ENCODE measurements around the gene CDCP1. TPM values are rescaled to one million over a fixed set of nuclear protein-coding genes. Genes with fewer than 3 reads are reported as not detected.
"Not testable (repeated sequence)": the region's sequence is repeated elsewhere in the genome, so short reads cannot be mapped to it uniquely, and the experiment has no call there.

Gene CDCP1
- total and polyA plus RNA-seq, 5 experiments from 2014 or later = 0.07 TPM; not detected in 4

DNA sequence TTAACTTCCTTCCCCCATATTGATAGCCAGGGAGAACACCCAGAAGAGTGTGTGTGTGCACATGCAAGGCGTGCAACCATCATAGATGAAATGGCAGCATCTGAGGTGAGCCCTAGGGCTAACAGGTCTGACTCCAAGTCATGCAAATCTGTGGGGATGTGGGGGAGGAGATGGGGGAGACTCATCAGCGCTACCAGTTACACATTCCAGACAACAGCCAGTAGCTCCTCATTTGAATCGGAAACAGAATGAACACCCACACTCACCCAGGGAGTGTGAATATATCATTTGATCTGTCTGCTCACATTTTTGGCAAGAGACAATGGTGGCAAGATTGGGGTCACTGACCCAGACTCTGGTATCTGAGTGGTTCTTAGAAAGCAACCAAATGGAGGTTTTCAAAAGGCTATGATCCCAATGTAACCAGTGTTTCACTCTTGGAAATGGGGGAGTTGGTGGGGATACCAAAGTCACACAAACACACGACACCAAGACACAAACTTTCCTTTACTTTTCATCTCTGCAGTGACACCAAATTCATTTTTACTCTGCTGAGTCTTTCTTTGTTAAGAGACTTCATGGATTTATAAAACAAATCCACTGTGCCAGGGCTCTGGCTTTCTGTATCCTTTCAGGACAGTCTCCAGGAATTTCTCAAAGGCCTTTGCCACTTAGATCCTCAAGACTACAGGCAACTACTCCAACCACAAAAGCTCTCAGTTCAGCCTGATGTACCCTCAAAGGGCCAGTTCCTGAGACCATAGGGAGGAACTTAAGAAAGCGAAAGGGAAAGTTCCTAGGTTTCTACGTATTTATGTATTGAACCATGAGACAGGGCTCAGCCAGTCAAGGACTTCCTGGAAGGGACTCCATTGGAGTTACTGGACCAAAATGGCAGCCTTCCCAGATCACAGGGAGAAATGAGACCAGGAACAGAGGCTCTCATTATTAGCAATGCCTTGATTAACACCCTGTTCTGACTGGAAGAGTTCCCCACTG, 2.2 kb downstream of the CDCP1 start:
- peak overlapping the region in 1 of 10 donors; percentile 69 for H3K27ac Mint-ChIP-seq
- peaks cover 30 to 87% (median 51%) of the 10 kb centered on the region in 5 donors for H3K27me3 Mint-ChIP-seq
- no peak for ATAC-seq

GRCh38 chr3:45140770-45141155, 5.4 kb downstream of the CDCP1 start:
- POLR2A ChIA-PET, H3K36me3 Mint-ChIP-seq, DNase-seq, H3K4me3 Mint-ChIP-seq, H3K9me3 Mint-ChIP-seq, ATAC-seq, H3K27ac Mint-ChIP-seq: not testable (repeated sequence)
- peaks cover 8 to 23% (median 18%) of the 10 kb centered on the region in 4 donors for H3K4me1 Mint-ChIP-seq
- H3K27me3 Mint-ChIP-seq = peaks cover 21 to 66% (median 33%) of the 10 kb centered on the region in 5 donors

More for the DNA sequence above, 2.2 kb downstream of the CDCP1 start:
- Mint-ChIP-seq H3K9me3 (peaks cover 0 to 4% (median 0%) of the 10 kb centered on the region in 9 donors), H3K4me1 (peaks cover 12 to 24% (median 21%) of the 10 kb centered on the region in 4 donors), H3K36me3 (peaks cover 0 to 4% (median 2%) of the 10 kb centered on the region in 3 donors), H3K4me3 (peak overlapping the region in 4 of 10 donors; percentile 18 to 86 (median 34))
- POLR2A ChIA-PET = no interaction called here
- DNase-seq = no peak

DNA sequence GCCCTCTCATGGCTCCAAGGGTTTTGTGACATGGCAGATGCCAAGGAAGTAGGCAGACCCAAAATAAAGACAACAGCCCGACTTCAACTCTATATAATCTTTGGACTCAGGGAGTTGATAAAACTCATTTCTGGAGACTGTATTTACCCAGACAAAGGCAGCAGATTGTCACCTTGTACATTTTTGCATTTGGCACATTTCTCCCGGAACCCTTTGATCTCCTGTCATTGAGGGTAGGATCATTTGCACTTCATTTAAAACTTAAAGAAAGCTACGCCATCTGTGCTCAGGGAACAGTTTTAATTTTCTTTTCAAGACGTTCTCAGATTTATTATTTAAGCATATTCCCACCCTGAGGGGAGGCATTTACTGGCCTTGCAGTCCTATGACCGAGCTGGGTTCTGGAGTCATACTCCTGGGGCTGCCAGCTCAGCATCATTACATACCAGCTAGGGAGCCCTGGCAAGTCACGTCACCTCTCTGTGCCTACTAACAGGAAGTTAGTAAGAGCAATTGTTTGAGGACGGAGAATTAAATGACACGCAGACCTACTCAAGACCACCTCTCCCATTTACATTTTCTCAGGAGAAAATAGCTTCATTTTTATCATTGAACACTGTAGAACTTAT, 5.9 kb downstream of the CDCP1 start:
- H3K9me3 Mint-ChIP-seq = no peaks in the 10 kb centered on the region
- no peak for ATAC-seq

DNA sequence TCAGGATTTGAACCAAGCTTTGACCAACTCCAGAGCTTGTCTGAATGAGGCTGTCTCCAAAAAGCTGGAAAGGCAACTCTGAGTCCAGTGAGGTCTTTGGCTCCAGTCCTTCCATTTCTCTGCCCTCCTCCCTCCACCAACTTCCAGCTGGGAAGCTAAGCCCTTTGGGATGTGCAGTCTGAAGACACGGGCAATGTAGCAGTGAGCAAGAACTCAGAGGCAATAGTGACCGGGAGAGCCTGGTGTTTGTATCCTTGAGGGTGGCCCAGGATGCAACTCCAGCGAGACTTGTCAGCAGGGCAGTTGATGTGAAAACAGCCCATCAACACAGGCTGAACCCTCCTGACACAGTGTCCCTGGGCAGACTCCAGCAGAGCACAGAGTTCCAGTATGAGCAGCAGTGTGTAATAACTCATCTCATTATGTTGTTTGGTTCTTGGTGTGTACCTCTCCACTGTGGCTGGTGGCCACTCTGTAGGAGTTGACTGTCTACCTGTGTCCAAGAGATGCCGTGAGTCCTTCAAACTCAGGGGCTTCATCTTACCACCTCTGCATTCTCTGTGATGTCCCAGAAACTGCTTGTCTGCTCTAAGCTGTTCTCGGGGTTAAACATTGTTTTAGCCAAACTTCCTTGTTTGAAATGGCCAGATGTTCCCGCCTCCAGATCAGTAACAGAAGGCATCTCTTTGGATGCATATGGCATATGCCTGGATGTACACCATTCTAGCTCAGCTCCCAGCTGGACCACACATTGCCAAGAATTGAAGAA, 6.6 kb downstream of the CDCP1 start:
- POLR2A ChIA-PET = no interaction called here
- Mint-ChIP-seq H3K27ac (no peak overlapping the region), H3K9me3 (no peaks in the 10 kb centered on the region), H3K27me3 (peaks cover 13 to 54% (median 24%) of the 10 kb centered on the region in 5 donors), H3K4me1 (peaks cover 6 to 15% (median 11%) of the 10 kb centered on the region in 4 donors), H3K36me3 (peaks cover 0 to 4% (median 0%) of the 10 kb centered on the region in 3 donors), H3K4me3 (no peak overlapping the region)
- ATAC-seq = no peak
- no peak for DNase-seq

More for the DNA sequence above, 5.9 kb downstream of the CDCP1 start:
- H3K27ac Mint-ChIP-seq = no peak overlapping the region
- peaks cover 17 to 61% (median 29%) of the 10 kb centered on the region in 5 donors for H3K27me3 Mint-ChIP-seq
- peaks cover 0 to 4% (median 0%) of the 10 kb centered on the region in 3 donors for H3K36me3 Mint-ChIP-seq
- no peak for DNase-seq
- no peak overlapping the region for H3K4me3 Mint-ChIP-seq
- H3K4me1 Mint-ChIP-seq = peaks cover 8 to 19% (median 15%) of the 10 kb centered on the region in 4 donors
- POLR2A ChIA-PET = no interaction called here

- POLR2A ChIA-PET = no interaction called here
- H3K27ac Mint-ChIP-seq = peak overlapping the region in 1 of 10 donors; percentile 39
Measured at GRCh38 chr3:45137656-45138181, 8.5 kb downstream of the CDCP1 start.

DNA sequence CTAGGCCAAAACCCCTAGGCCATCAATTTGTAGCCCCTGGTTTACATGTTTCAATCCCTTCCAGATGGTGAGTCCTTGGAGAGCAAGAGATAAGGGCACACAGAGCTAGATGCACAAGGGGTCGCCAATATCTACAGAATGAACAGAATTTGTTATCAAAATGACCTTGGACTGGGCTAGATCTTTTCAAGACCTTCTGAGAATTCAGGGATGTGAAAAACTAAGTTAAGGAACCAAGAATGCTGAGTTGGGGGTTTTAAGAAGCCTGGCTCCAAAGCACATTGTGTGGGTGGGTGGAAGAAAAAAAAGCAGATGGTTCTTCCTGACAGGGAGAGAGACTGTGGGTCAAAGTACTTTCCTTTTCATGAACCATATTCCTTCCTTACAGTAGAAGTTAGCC, 10.2 kb downstream of the CDCP1 start:
- H3K27me3 Mint-ChIP-seq = peaks cover 2 to 27% (median 11%) of the 10 kb centered on the region in 5 donors
- ATAC-seq (no peak), DNase-seq (no peak)
- H3K4me3 Mint-ChIP-seq = no peak overlapping the region
- peaks cover 5 to 7% (median 6%) of the 10 kb centered on the region in 4 donors for H3K4me1 Mint-ChIP-seq
- POLR2A ChIA-PET = no interaction called here
- H3K9me3 Mint-ChIP-seq = no peaks in the 10 kb centered on the region
- H3K36me3 Mint-ChIP-seq = no peaks in the 10 kb centered on the region
- H3K27ac Mint-ChIP-seq = no peak overlapping the region

More at GRCh38 chr3:45137656-45138181, 8.5 kb downstream of the CDCP1 start:
- H3K36me3 Mint-ChIP-seq = peaks cover 0 to 4% (median 0%) of the 10 kb centered on the region in 3 donors
- H3K27me3 Mint-ChIP-seq = peaks cover 6 to 44% (median 14%) of the 10 kb centered on the region in 5 donors
- DNase-seq (no peak), ATAC-seq (no peak)
- no peaks in the 10 kb centered on the region for H3K9me3 Mint-ChIP-seq
- peaks cover 5 to 7% (median 6%) of the 10 kb centered on the region in 4 donors for H3K4me1 Mint-ChIP-seq
- H3K4me3 Mint-ChIP-seq = no peak overlapping the region

DNA sequence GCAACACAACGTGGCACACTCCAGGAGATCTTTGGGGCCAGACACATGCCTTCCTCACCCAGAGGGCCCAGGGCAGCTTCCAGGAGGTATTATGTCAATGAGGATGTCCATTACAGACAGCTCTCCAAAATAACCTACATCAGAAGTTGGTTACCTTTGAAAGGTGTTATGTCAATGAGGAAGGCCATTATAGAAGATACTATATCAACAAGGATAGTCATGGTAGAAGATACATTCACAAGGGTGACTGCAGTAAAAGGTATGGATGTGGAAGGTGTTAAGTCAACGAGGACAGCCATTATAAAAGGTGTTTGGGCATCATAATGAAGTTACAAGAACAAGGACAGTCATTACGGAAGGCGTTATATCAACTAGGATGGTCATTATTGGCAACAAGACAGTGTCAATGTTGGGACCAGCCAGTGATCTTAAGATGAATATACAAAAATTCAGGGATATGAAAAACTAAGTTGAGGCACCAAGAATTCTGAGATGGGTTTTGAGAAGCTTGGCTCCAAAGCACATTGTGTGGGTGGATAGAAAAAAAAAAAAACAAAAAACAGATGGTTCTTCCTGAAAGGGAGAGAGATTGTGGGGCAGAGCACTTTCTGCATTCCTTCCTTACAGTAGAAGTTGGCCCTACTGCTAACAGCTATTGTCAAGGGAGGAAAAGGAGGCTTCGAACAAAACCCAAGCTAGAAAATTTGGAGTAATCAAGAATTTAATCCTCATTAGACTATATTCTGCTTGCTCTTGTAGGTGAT, 11.2 kb downstream of the CDCP1 start:
- ATAC-seq (no peak), DNase-seq (no peak)
- Mint-ChIP-seq H3K27me3 (peaks cover 2 to 20% (median 8%) of the 10 kb centered on the region in 5 donors), H3K4me1 (peaks cover 5 to 7% (median 6%) of the 10 kb centered on the region in 4 donors), H3K9me3 (no peaks in the 10 kb centered on the region), H3K27ac (no peak overlapping the region), H3K4me3 (no peak overlapping the region), H3K36me3 (no peaks in the 10 kb centered on the region)
- POLR2A ChIA-PET = no interaction called here

- POLR2A ChIA-PET = interaction anchor here (0.8 kb wide), 1 partner anchor 14 kb away, joined by 3 read pairs; no protein-coding TSS in a partner anchor
- Mint-ChIP-seq H3K36me3 (no peaks in the 10 kb centered on the region), H3K27me3 (peaks cover 2 to 14% (median 7%) of the 10 kb centered on the region in 5 donors), H3K9me3 (no peaks in the 10 kb centered on the region), H3K27ac (no peak overlapping the region), H3K4me3 (no peak overlapping the region), H3K4me1 (peaks cover 5 to 7% (median 6%) of the 10 kb centered on the region in 4 donors)
- no peak for ATAC-seq
- DNase-seq = no peak
Measured at GRCh38 chr3:45132568-45133211, 13.5 kb downstream of the CDCP1 start.

DNA sequence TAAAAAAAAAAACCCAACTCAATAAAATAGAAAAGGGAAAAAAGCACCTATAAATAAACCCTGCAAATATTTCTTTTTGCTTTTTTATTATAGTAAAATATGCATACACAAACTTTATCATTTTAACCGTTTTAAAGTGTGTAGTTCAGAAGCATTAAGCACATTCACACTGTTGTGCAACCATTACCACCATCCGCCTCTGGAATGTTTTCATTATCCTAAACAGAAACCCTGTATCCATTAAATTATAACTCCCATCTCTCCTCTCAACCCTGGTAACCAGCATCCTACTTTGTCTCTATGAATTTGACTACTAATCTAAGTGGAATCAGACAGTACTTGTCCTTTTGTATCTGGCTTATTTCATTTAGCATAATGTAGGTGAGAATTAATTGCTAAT, 15.0 kb downstream of the CDCP1 start:
- Mint-ChIP-seq H3K27ac (no peak overlapping the region), H3K4me1 (peaks cover 3 to 8% (median 5%) of the 10 kb centered on the region in 4 donors), H3K9me3 (no peaks in the 10 kb centered on the region), H3K4me3 (no peak overlapping the region), H3K36me3 (no peaks in the 10 kb centered on the region), H3K27me3 (peaks cover 2 to 20% (median 9%) of the 10 kb centered on the region in 5 donors)
- ATAC-seq (no peak), DNase-seq (no peak)
- POLR2A ChIA-PET = no interaction called here

- no peak for ATAC-seq
- POLR2A ChIA-PET = no interaction called here
- H3K9me3 Mint-ChIP-seq = no peaks in the 10 kb centered on the region
Measured at GRCh38 chr3:45130476-45130875, 15.7 kb downstream of the CDCP1 start.

GRCh38 chr3:45128950-45129349, 17.2 kb downstream of the CDCP1 start:
- peaks cover 5 to 37% (median 16%) of the 10 kb centered on the region in 5 donors for H3K27me3 Mint-ChIP-seq
- POLR2A ChIA-PET = no interaction called here
- H3K27ac Mint-ChIP-seq = no peak overlapping the region
- no peak overlapping the region for H3K4me3 Mint-ChIP-seq
- no peak for ATAC-seq
- H3K36me3 Mint-ChIP-seq = no peaks in the 10 kb centered on the region
- H3K4me1 Mint-ChIP-seq = peaks cover 2 to 7% (median 3%) of the 10 kb centered on the region in 4 donors
- DNase-seq = no peak
- H3K9me3 Mint-ChIP-seq = no peaks in the 10 kb centered on the region

More at GRCh38 chr3:45130476-45130875, 15.7 kb downstream of the CDCP1 start:
- no peak for DNase-seq
- Mint-ChIP-seq H3K4me3 (no peak overlapping the region), H3K36me3 (no peaks in the 10 kb centered on the region), H3K27ac (no peak overlapping the region), H3K4me1 (peaks cover 2 to 7% (median 5%) of the 10 kb centered on the region in 4 donors), H3K27me3 (peaks cover 3 to 26% (median 12%) of the 10 kb centered on the region in 5 donors)

Data from naive thymus-derived CD8-positive, alpha-beta T cell (primary cell).